Progenitor cell of endocrine pancreas (in vitro differentiated cells): Measurements from ENCODE around the gene KCNQ1. TPM values are rescaled to one million over a fixed set of nuclear protein-coding genes. Genes with fewer than 3 reads are reported as not detected.

Source experiments
- DNase-seq: peaks from one replicate; pipeline ENCODE4 v3.0.0; 2021; ENCODE audit warnings: low spot score; ENCODE audit not compliant: unreplicated experiment
- H3K27ac Mint-ChIP-seq: 2 replicates; pipeline ENCODE4 v1.8.0; 2021; ENCODE audit warnings: mild to moderate bottlenecking, moderate library complexity, mixed read lengths
- H3K27me3 Mint-ChIP-seq: 2 replicates; pipeline ENCODE4 v1.8.0; 2021; ENCODE audit warnings: mixed read lengths
- H3K36me3 Mint-ChIP-seq: 2 replicates; pipeline ENCODE4 v1.8.0; 2022; ENCODE audit warnings: mixed read lengths; ENCODE audit not compliant: insufficient read depth
- H3K4me1 Mint-ChIP-seq: 2 replicates; pipeline ENCODE4 v1.8.0; 2021; ENCODE audit warnings: low read depth, mixed read lengths
- H3K4me3 Mint-ChIP-seq: 2 replicates; pipeline ENCODE4 v1.8.0; 2021; ENCODE audit warnings: low read depth, mild to moderate bottlenecking, moderate library complexity, mixed read lengths
- H3K9me3 Mint-ChIP-seq: 2 replicates; pipeline ENCODE4 v1.8.0; 2021; ENCODE audit warnings: low read depth, mixed read lengths
- total RNA-seq: library from RNA; stranded (reverse); gene quantifications from 2 replicates; pipeline ENCODE4 v1.2.1, GENCODE V29; 2021
- TF ChIP-seq, protein P1 (sequence below): fragments of 200-600 bp; sonication (generic); IDR thresholded peaks from one replicate; pipeline ENCODE4 v1.5.0; 2021; ENCODE audit warnings: antibody characterized with exemption, mild to moderate bottlenecking; ENCODE audit not compliant: unreplicated experiment

Gene KCNQ1
- total RNA-seq, 1 donor from 2014 or later = 3.3 TPM

DNA sequence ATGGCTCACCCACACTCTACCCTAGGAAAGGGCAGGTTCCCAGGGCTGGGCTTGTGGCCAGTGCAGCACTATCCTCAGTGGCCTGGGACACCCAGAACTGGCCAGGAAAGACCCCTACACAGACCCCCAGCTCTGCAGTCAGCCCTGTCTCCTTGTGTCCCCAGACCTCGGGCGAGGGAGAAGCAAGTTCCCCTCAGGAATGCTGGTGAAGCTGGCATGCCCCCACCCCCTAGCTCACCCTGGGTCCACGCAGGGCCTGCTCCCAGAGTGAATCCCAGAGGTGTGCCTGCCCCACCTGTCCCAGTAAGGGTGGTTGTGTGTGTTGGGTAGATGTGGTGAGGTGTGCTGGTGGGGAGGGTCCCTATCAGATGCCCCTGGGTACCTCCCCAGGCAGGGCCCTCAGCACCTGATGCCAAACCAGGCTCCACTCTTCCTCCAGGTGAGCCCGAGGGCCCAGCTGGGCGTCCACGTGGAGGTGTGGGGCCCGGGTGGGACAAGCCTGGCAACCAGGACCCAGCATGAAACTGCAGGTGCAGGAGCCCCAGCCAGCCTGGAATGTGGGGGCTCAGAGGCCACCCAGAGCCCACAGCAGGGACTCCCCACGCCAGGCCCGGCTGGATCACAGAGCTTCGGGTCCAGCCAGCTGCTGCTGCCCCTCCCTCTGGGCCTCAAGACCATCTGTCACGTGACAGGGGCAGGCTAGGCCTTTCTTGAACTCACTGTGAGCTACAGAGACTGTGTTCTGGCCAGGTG lies 303.4 kb downstream of the KCNQ1 start:
- Mint-ChIP-seq H3K4me1 (peaks cover 10% of the 10 kb centered on the region), H3K36me3 (no peaks in the 10 kb centered on the region), H3K4me3 (no peak overlapping the region), H3K27me3 (peaks cover 21% of the 10 kb centered on the region), H3K27ac (no peak overlapping the region), H3K9me3 (no peaks in the 10 kb centered on the region)
- no peak for DNase-seq
- TF ChIP-seq, protein P1, sequence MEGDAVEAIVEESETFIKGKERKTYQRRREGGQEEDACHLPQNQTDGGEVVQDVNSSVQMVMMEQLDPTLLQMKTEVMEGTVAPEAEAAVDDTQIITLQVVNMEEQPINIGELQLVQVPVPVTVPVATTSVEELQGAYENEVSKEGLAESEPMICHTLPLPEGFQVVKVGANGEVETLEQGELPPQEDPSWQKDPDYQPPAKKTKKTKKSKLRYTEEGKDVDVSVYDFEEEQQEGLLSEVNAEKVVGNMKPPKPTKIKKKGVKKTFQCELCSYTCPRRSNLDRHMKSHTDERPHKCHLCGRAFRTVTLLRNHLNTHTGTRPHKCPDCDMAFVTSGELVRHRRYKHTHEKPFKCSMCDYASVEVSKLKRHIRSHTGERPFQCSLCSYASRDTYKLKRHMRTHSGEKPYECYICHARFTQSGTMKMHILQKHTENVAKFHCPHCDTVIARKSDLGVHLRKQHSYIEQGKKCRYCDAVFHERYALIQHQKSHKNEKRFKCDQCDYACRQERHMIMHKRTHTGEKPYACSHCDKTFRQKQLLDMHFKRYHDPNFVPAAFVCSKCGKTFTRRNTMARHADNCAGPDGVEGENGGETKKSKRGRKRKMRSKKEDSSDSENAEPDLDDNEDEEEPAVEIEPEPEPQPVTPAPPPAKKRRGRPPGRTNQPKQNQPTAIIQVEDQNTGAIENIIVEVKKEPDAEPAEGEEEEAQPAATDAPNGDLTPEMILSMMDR = no peak

DNA sequence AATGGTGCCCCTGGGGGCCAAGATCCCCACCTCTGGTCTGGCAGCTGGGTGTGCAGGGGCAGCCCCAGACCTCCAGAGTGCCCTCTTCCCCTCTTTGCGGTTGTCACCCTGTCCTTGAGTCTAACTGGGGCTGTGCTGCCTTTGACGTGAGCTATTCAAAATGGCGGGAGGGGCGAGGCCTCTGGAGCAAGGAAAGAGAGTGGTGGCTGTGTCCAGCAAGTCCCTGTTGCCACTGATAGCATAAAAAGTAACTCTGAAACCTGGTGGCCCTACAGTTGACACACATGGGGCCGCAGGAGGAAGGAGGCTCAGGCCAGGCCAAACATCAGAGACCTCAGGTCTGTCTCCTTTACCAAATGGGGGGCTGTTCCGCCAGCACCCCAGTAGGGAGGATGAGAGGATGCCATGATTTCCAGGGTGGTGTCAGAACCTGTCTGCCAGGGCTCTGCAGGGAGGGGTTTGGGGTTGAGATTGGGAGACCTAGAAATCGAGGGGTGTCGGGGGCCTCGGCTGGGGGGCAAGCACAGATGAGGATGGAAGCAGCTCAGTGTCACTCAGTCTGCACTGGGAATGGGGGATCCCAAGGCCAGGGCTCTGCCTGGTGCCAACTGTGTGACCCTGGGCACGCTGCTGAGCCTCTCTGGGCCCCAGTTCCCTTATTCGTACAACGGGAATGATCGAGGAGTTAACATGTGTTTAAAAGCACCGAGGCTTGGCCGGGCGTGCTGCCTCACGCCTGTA lies 304.2 kb downstream of the KCNQ1 start:
- no peak for DNase-seq
- no peaks in the 10 kb centered on the region for H3K9me3 Mint-ChIP-seq
- H3K36me3 Mint-ChIP-seq = no peaks in the 10 kb centered on the region
- TF ChIP-seq, protein P1 = no peak
- peaks cover 8% of the 10 kb centered on the region for H3K4me1 Mint-ChIP-seq
- no peak overlapping the region for H3K4me3 Mint-ChIP-seq
- peaks cover 27% of the 10 kb centered on the region for H3K27me3 Mint-ChIP-seq
- no peak overlapping the region for H3K27ac Mint-ChIP-seq

GRCh38 chr11:2750101-2750681 lies 305.4 kb downstream of the KCNQ1 start:
- Mint-ChIP-seq H3K4me1 (peaks cover 8% of the 10 kb centered on the region), H3K9me3 (no peaks in the 10 kb centered on the region), H3K27ac (peak overlapping the region; percentile 16), H3K36me3 (no peaks in the 10 kb centered on the region), H3K4me3 (no peak overlapping the region), H3K27me3 (peaks cover 28% of the 10 kb centered on the region)
- DNase-seq = no peak
- TF ChIP-seq, protein P1 = no peak

- no peak overlapping the region for H3K27ac Mint-ChIP-seq
- no peaks in the 10 kb centered on the region for H3K36me3 Mint-ChIP-seq
- TF ChIP-seq, protein P1 = no peak
- H3K4me3 Mint-ChIP-seq = no peak overlapping the region
- peaks cover 28% of the 10 kb centered on the region for H3K27me3 Mint-ChIP-seq
- no peak for DNase-seq
- H3K9me3 Mint-ChIP-seq = no peaks in the 10 kb centered on the region
- H3K4me1 Mint-ChIP-seq = peaks cover 8% of the 10 kb centered on the region
Observed at GRCh38 chr11:2750682-2751522, 306.1 kb downstream of the KCNQ1 start.
